ENCODE data around the gene SHISA7. TPM values are rescaled to one million over a fixed set of nuclear protein-coding genes. Genes with fewer than 3 reads are reported as not detected.
A peak's percentile ranks its signal among the peaks of the same experiment; 100 is the strongest.

SHISA7 gene
- total RNA-seq: not detected

DNA sequence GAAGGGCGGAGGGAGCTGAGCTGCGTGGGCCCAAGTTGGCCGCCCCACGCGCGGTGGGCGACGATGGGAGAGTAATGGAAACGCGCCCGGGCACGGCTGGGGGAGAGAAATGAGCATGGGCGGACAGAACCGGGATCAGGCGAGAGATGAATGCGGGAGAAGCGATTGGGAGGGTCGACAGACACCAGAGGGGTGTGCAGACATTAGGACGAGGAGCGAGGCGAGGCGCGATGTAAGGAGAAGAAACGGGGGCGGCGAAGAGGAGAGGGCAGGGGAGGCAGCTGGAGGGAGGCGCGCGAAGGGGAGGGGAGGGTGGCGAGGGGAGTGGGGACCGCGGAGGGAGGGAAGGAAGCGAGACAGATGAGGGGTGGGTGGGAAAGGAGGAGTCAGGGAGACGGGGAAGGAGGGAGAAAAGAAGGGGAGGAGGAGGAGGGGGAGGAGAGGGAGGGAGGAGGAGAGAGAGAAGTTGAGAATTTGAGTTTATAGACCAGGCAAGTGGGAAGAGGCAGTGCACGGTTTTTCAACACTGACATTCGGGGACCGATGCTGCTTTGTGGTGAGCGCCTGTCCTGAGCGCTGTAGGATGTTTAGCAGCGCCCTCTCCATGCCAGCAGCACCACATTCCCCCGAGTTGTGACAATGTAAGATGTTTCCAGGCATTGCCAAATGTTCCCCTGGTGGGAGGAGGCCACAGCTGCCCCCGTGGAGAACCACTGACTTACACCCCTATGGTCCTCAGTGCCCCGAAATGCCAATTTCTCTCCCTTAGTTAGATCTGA is at the start of gene SHISA7:
TSS of gene SHISA7 (minus strand) at position 256 of the 779 bp plus-strand sequence. CDS start 437 bp downstream, outside the sequence.
- Mint-ChIP-seq H3K4me3 (no peak within 1 kb of the TSS), H3K9me3 (no peaks in the 10 kb centered on the region), H3K27me3 (ENCODE audit: low read depth) (peaks cover 61% of the 10 kb centered on the region), H3K27ac (no peak within 1 kb of the TSS), H3K4me1 (ENCODE audit: low read depth) (peaks cover 18% of the 10 kb centered on the region), H3K36me3 (ENCODE audit: low read depth) (no peaks in the 10 kb centered on the region)
- no peak for DNase-seq
- CTCF ChIA-PET: interaction anchor here (0.6 to 1.3 kb wide), 2 partner anchors 15 to 24 kb away, joined by 3 to 4 read pairs; no protein-coding TSS in a partner anchor
- intact Hi-C loops (cut with micrococcal nuclease): no loop called here

DNA sequence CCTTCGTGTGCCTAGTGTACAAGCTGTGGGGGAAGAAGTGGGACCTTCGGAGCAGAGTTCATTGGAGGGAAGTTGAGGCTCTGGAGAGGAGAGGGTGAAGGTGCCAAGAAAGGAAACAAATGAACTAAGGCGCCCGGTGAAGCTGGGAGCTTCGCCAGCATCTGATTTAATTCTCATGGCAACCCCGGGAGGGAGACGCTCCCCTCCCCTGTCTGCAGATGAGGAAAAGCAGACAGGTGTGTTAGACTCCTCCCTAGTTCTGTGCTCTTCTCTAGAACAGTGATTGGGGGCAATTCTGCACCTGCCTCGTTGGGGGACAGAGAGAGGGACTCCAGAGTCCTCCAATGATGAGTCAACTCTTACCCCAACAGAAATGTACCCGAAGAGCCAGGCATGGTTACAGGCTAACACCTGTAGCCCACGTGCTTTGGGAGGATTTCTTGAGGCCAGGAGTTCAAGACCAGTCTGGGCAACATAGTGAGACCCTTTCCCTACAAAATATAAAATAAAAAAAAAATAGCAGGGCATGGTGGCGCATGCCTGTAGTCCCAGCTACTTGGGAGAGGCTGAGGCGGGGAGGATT is 49.4 kb upstream of the SHISA7 start:
- CTCF ChIA-PET: interaction anchor here (0.6 kb wide), 1 partner anchor 761 kb away, joined by 5 read pairs; no protein-coding TSS in a partner anchor
- H3K36me3 Mint-ChIP-seq (ENCODE audit: low read depth): no peaks in the 10 kb centered on the region
- DNase-seq: no peak
- no peak overlapping the region for H3K27ac Mint-ChIP-seq
- intact Hi-C loops (cut with micrococcal nuclease): no loop called here
- peaks cover 4% of the 10 kb centered on the region for H3K4me1 Mint-ChIP-seq (ENCODE audit: low read depth)
- H3K4me3 Mint-ChIP-seq: no peak overlapping the region
- no peaks in the 10 kb centered on the region for H3K9me3 Mint-ChIP-seq
- peaks cover 5% of the 10 kb centered on the region for H3K27me3 Mint-ChIP-seq (ENCODE audit: low read depth)

DNA sequence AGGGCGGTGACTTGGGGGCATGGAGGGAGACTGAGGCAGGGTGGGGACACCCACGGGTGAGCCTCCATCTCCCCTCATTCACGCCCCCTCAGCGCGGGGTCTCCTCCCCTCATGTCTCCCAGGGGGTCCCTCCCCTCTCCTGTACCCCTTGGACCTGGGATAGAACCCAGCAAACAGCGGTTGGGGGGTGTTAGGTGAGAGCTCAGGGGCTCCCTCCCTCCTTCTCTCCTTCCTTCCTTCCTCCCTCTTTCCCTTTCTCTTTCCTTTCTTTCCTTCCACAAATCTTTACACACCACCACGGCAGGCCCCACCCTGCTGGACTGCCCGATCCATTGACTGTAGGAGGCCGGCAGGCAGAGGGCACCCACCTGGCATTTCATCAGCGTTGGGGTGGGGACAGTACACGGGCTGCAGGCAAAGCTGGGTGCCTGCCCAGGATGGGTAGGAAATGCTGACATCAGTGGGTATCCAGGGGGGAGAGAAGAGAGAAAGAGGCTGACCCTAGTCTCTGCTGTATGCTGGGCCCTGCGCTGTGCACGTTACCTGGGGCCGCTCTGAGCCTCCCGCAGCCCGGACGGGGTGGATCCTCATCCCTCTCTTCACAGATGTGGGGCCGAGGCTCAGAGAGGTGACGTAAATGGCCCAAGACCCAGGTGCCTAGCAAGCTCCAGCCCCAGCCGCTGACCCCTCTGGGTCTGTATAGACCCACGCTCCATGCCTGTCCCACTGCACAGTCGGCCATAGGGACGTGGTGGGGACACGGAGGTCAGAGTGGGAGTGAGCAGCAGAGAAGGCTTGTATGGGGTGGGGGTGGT is 48.7 kb upstream of the SHISA7 start:
- no peak for DNase-seq
- CTCF ChIA-PET: interaction anchor here (0.6 kb wide), 1 partner anchor 762 kb away, joined by 5 read pairs; no protein-coding TSS in a partner anchor
- H3K27ac Mint-ChIP-seq: no peak overlapping the region
- no peaks in the 10 kb centered on the region for H3K36me3 Mint-ChIP-seq (ENCODE audit: low read depth)
- H3K27me3 Mint-ChIP-seq (ENCODE audit: low read depth): peaks cover 5% of the 10 kb centered on the region
- no peaks in the 10 kb centered on the region for H3K9me3 Mint-ChIP-seq
- intact Hi-C loops (cut with micrococcal nuclease): no loop called here
- no peak overlapping the region for H3K4me3 Mint-ChIP-seq
- peaks cover 10% of the 10 kb centered on the region for H3K4me1 Mint-ChIP-seq (ENCODE audit: low read depth)

DNA sequence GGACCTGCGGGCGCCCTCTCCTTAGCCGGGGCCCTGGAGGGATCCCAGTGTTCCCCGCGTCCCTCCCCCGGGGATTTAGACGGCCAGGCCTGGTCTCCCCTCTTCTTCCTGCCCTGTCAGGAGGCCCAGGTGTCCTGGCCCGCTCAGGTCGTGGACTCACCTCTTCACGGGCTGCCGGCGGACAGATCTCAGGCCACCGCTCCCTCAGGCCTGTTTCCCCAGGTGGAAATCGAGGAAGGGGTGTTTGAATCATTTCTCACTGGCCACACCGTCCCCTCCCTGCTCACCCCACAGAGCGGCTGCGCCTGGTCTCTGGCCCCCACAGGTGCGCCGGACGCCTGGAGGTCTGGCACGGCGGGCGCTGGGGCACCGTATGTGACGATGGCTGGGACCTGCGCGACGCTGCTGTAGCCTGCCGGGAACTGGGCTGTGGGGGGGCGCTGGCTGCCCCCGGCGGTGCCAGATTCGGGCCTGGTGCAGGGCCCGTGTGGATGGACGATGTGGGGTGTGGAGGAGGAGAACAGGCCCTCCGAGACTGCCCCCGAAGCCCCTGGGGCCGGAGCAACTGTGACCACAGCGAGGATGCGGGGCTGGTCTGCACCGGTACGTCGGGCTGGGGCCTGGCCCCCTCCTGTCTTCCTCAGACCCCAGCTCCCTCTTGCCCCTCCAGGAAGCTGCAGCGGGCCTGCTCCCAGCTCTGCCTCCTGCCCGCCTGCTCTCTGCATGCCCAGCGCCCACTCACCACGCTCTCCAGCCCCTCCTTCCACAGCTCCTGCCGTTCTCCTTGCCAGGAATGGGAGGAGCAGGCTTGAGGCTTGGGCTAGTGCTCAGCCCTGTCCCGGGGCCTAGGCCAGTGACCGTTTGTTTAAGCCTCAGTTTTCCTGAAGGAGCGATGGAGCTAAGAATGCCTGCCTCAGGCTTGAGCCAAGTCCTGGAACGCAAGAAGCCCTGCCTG is 47.7 kb upstream of the SHISA7 start:
- H3K27me3 Mint-ChIP-seq (ENCODE audit: low read depth): peaks cover 8% of the 10 kb centered on the region
- no peak for DNase-seq

DNA sequence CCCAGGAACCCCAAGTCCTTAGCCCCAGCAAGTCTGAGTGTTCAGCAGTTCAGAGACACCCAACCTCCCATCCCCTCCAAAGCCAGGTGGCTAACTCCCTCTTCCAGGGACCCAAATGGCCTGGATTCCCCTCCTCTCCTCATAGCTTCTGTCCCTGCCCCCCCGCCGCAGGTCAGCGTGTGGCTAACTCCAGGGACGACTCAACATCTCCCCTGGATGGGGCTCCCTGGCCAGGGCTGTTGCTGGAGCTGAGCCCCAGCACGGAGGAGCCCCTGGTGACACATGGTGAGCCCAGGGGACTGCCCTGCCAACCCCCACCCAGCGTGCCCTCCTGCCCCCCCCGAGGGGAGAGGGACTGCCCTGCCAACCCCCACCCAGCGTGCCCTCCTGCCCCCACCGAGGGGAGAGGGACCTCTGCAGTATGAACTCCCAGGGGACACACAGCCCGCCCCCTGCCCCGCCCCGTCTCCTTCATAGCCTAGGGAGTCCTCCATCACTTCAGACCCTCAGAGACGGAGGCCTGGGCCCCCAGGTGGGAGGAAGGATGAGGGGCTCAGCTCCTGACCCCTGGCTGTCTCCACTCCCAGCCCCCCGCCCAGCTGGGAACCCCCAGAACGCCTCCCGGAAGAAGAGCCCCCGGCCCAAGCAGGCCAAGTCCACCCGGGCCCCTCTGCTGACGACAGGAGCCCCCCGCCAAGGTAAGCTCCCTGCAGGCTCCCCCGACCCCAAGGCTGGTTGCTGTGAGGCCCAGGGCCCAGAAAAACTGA is 46.8 kb upstream of the SHISA7 start:
- Mint-ChIP-seq H3K27me3 (ENCODE audit: low read depth) (peaks cover 8% of the 10 kb centered on the region), H3K4me3 (no peak overlapping the region), H3K27ac (no peak overlapping the region), H3K9me3 (no peaks in the 10 kb centered on the region), H3K4me1 (ENCODE audit: low read depth) (peaks cover 17% of the 10 kb centered on the region), H3K36me3 (ENCODE audit: low read depth) (no peaks in the 10 kb centered on the region)
- intact Hi-C loops (cut with micrococcal nuclease): no loop called here
- CTCF ChIA-PET: interaction anchor here (1.1 to 3.7 kb wide), 2 partner anchors 14 to 23 kb away, joined by 5 to 16 read pairs; no protein-coding TSS in a partner anchor
- DNase-seq: no peak

More for the DNA sequence above, 47.7 kb upstream of the SHISA7 start:
- CTCF ChIA-PET: interaction anchor here (0.6 to 1.1 kb wide), 2 partner anchors 24 to 198 kb away, joined by 5 to 7 read pairs; no protein-coding TSS in a partner anchor
- H3K27ac Mint-ChIP-seq: no peak overlapping the region
- H3K9me3 Mint-ChIP-seq: no peaks in the 10 kb centered on the region
- H3K36me3 Mint-ChIP-seq (ENCODE audit: low read depth): no peaks in the 10 kb centered on the region
- H3K4me1 Mint-ChIP-seq (ENCODE audit: low read depth): peaks cover 15% of the 10 kb centered on the region
- no peak overlapping the region for H3K4me3 Mint-ChIP-seq
- intact Hi-C loops (cut with micrococcal nuclease): no loop called here

DNA sequence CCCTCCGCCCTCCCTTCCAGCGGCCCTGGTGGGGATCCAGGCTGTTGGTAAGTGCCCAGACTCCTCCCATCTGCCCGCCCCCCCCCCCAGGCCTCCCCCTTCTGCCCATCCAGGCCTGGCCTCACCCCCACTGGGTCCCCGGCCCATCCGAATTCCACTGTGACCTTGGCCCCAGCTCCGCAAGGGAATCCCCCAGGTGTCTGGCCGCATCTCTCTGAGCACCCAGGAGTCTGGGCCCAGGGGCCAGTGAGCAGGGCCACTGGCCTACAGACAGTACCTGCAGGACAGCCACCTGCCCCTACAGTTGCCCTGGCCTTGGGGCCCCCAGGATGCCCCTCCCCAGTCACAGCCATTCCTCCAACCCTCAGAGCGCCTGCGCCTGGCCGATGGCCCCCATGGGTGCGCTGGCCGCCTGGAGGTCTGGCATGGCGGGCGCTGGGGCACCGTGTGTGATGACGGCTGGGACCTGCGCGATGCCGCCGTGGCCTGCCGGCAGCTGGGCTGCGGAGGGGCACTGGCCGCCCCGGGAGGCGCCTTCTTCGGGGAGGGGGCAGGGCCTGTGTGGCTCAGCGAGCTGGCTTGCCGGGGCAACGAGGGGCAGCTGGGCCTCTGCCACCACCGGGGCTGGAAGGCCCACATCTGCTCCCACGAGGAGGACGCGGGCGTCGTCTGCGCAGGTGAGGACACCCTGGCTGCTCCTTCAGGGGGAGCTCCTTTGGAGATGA is 46.0 kb upstream of the SHISA7 start:
- no peak for DNase-seq
- CTCF ChIA-PET: interaction anchor here (1.1 to 3.7 kb wide), 2 partner anchors 15 to 22 kb away, joined by 5 to 16 read pairs; no protein-coding TSS in a partner anchor
- no peak overlapping the region for H3K4me3 Mint-ChIP-seq
- H3K27me3 Mint-ChIP-seq (ENCODE audit: low read depth): peaks cover 8% of the 10 kb centered on the region
- H3K36me3 Mint-ChIP-seq (ENCODE audit: low read depth): no peaks in the 10 kb centered on the region
- peaks cover 17% of the 10 kb centered on the region for H3K4me1 Mint-ChIP-seq (ENCODE audit: low read depth)
- H3K27ac Mint-ChIP-seq: no peak overlapping the region
- intact Hi-C loops (cut with micrococcal nuclease): no loop called here
- no peaks in the 10 kb centered on the region for H3K9me3 Mint-ChIP-seq

DNA sequence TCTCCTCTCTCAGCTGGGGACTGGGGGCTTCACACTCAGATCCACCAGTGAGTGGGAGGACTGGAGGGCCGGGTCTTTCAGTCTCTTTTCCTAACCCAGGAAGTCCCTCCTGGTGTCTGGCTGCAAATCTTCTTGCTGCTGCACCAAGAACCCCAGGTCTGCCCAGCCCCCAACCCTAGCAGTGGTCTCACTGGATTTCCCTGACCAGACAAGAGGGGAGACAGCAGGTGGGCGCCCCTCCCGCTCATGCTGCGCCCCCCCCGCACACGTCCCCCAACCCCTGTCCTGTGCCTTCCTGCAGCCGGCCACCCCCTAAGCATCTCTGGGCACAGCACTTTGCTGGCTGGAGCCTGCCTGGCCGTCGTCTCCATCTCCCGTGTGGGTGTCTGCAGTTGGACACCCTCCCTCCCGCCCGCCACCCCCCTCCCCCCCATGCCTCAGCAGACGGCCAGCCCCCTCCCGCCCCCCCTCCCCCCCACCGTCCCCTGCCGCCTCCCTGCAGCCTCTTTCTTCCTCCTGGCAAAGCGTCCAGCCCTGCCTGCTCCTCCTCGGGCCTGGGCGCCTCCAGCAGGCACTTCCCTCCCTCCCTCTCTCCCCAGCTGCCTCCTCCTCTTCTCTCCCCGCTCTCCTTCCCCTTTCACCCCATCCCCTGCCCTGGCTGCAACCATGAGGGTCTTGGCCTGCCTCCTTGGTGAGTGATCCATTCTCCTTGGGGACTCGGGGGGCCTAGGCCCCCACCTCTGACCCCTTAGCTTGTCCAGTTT is 45.0 kb upstream of the SHISA7 start, which contains the start of gene SSC5D:
TSS of gene SSC5D (plus strand) at position 513 of the 764 bp plus-strand sequence. CDS start at position 667, 154 bp downstream.
- Mint-ChIP-seq H3K9me3 (no peaks in the 10 kb centered on the region), H3K36me3 (ENCODE audit: low read depth) (no peaks in the 10 kb centered on the region), H3K27ac (no peak within 1 kb of the TSS), H3K4me3 (no peak within 1 kb of the TSS), H3K27me3 (ENCODE audit: low read depth) (peaks cover 8% of the 10 kb centered on the region), H3K4me1 (ENCODE audit: low read depth) (peaks cover 17% of the 10 kb centered on the region)
- no peak for DNase-seq
- CTCF ChIA-PET: interaction anchor here (3.7 kb wide), 1 partner anchor 16 kb away, joined by 16 read pairs; no protein-coding TSS in a partner anchor
- intact Hi-C loops (cut with micrococcal nuclease): no loop called here

DNA sequence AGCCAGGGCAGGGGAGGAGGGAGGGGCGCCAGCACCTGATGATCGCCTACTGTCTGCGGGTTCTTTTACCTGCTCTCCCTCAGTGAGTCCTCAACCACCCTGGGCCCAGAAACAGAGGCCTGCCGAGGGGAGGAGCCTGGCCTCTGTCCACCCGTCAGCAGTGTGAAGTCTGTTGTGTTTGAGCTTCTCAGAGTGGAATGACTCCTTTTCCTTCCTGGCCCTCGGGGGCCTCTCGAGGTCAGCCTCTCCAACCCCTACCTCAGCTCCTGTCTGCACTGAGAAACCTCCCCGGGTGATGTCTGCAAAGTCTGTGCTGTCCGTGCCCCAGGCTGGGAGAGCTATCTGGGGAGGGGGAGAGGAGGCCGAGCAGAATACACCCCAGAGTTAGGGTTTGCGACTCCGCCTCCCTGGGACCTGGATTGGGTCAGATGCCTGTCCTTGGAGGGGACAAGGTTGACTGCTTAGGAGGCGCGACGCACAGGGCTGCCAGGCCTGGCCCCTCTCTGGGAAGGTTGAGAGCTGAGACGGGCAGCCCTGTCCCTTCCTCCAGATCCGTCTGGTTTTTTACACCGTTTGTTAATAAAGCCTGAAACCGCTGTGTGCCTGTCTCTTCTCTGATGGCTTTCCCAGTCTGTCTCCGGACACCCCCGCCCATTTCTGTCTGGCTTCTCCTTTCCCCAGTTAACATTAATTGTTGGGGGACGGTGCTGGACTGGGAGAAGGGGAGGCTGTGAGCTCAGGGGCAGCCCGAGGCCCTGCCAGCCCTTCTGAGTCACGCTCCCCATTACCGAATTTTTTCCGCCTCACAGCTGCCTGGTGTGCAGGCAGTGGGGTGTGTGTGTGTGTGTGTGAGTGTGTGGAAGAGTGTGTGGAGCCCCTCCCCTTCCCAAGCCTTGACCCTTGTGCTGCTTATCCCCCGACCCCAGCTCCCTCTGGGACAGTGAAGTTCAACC is 44.1 kb upstream of the SHISA7 start:
- H3K9me3 Mint-ChIP-seq: no peaks in the 10 kb centered on the region
- H3K27ac Mint-ChIP-seq: no peak overlapping the region
- peak; percentile 54 for DNase-seq
- peaks cover 6% of the 10 kb centered on the region for H3K27me3 Mint-ChIP-seq (ENCODE audit: low read depth)
- CTCF ChIA-PET: interaction anchor here (3.7 kb wide), 1 partner anchor 17 kb away, joined by 16 read pairs; no protein-coding TSS in a partner anchor
- no peaks in the 10 kb centered on the region for H3K36me3 Mint-ChIP-seq (ENCODE audit: low read depth)
- intact Hi-C loops (cut with micrococcal nuclease): no loop called here
- H3K4me1 Mint-ChIP-seq (ENCODE audit: low read depth): peaks cover 17% of the 10 kb centered on the region
- H3K4me3 Mint-ChIP-seq: peak overlapping the region; percentile 15
